Retinal pigment epithelial cell (primary cell): ENCODE measurements around the gene RBL1.
"Not testable (repeated sequence)": the region's sequence is repeated elsewhere in the genome, so short reads cannot be mapped to it uniquely, and the experiment has no call there.

ENCODE experiments used
- DNase-seq: peaks from one replicate; pipeline ENCODE4 v3.0.0-alpha.2; 2010; ENCODE audit warnings: low read depth
- H3K4me3 ChIP-seq: 2 replicates; pipeline ENCODE4 v1.5.1; 2011; ENCODE audit warnings: mild to moderate bottlenecking, low read length, control low read depth, moderate library complexity
- CTCF ChIP-seq: conservative IDR thresholded peaks from 2 replicates; pipeline ENCODE4 v1.5.1; 2011; ENCODE audit warnings: low read depth, low read length, control low read depth, inconsistent platforms

Gene RBL1

GRCh38 chr20:37128803-37129202 lies 33.0 kb upstream of the RBL1 start:
- TF ChIP-seq CTCF, result no peak
- H3K4me3 ChIP-seq, result no peak overlapping the region
- DNase-seq, result no peak

DNA sequence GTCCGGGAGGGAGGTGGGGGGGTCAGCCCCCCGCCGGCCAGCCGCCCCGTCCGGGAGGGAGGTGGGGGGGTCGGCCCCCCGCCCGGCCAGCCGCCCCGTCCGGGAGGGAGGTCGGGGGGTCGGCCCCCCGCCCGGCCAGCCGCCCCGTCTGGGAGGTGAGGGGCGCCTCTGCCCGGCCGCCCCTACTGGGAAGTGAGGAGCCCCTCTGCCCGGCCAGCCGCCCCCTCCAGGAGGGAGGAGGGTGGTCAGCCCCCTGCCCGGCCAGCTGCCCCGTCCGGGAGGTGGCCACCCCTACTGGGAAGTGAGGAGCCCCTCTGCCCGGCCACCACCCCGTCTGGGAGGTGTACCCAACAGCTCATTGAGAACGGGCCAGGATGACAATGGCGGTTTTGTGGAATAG lies 30.5 kb upstream of the RBL1 start:
- not testable (repeated sequence) for DNase-seq, H3K4me3 ChIP-seq

- DNase-seq, result no peak
- no peak overlapping the region for H3K4me3 ChIP-seq
- no peak for TF ChIP-seq CTCF
These were observed 27.6 kb upstream of the RBL1 start for GRCh38 chr20:37123441-37123840.

DNA sequence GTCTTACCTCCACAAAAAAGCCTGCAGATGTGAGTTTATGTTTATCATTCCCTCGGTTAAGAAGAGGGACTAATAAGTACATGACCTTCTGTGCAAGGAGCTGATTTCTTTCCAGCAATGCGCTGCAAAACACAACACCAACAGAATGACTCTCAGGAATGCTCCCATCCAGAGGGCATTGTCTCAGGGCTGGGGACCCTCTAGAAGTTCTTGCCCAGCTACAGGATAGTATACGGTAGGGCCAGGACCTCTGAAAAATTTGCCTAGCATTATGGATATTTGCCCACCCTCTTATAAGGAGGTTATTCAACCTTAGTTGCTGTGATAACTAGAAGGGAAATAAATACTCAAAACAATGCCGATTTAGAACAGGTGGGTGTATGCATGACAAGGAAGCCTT lies 24.7 kb upstream of the RBL1 start:
- DNase-seq, result no peak
- H3K4me3 ChIP-seq, result no peak overlapping the region
- TF ChIP-seq CTCF, result no peak

DNA sequence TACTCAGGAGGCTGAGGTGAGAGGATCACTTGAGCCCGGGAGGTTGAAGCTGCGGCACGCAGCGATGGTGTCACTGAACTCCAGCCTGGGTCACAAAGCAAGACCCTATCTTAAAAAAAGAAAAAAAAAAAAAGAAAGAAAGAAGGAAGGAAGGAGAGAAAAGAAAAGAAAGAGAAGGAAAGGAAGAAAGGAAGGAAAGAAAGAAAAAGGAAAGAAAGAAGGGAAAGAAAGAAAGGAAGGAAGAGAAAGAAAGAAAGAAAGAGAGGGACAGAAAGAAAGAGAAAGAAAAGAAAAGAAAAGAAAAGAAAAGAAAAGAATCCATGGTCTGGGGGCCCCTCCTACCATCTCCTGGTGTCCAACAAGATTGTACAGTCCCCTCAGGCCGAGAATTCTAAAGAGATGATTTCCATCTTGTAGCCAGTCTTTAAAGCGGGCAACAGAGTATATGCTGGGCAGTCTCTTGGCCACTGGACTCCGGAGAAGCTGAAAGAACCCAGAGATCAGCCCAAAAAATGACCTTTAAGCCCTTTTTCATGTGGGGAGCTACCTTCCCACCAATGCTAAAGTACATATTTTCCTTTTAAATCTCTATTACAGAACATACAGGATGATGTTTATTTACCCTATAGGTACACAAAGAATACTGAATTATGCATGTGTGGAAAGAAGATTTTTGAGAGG lies 23.7 kb upstream of the RBL1 start:
- no peak for DNase-seq
- H3K4me3 ChIP-seq, result no peak overlapping the region
- no peak for TF ChIP-seq CTCF

DNA sequence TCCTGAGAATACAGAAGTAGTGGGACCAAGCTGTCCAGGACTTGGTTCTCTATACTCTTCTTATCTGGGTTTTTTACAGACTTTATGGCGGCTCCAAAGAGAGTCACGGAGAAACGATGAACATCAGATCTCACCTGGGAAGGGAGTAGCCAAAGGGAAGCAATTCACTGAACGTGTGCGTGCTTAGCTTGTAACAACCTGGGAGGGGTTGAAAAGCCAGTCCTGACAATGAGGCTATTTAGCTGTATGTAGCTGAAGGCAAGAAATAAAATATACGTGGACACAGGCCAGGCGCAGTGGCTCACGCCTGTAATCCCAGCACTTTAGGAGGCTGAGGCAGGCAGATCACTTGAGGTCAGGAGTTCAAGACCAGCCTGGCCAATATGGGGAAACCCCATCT lies 18.2 kb upstream of the RBL1 start:
- no peak overlapping the region for H3K4me3 ChIP-seq
- no peak for TF ChIP-seq CTCF
- no peak for DNase-seq

- no peak overlapping the region for H3K4me3 ChIP-seq
- no peak for DNase-seq
- no peak for TF ChIP-seq CTCF
These were observed 16.2 kb upstream of the RBL1 start for GRCh38 chr20:37111926-37112455.

- TF ChIP-seq CTCF, result no peak
- DNase-seq, result no peak
- no peak overlapping the region for H3K4me3 ChIP-seq
These were observed 12.9 kb upstream of the RBL1 start for GRCh38 chr20:37108676-37109075.
